Measurements from ENCODE around the gene BCL2A1. TPM values are rescaled to one million over a fixed set of nuclear protein-coding genes. Genes with fewer than 3 reads are reported as not detected.
"Not testable (repeated sequence)": the region's sequence is repeated elsewhere in the genome, so short reads cannot be mapped to it uniquely, and the experiment has no call there.

BCL2A1 gene
- total RNA-seq, 1 donor from 2014 or later, result not detected

GRCh38 chr15:79965846-79966630, 5.0 kb downstream of the BCL2A1 start:
- no peak for TF ChIP-seq CTCF (IDR thresholded peaks at IDR 0.05; ENCODE audit: partially characterized antibody, unreplicated experiment)
- Mint-ChIP-seq H3K27me3 (ENCODE audit: unreplicated experiment) (no peaks in the 10 kb centered on the region), H3K27ac (ENCODE audit: unreplicated experiment) (no peak overlapping the region), H3K4me1 (ENCODE audit: low read depth, unreplicated experiment) (peaks cover 2% of the 10 kb centered on the region), H3K4me3 (ENCODE audit: unreplicated experiment) (no peak overlapping the region), H3K36me3 (ENCODE audit: unreplicated experiment) (no peaks in the 10 kb centered on the region), H3K9me3 (ENCODE audit: unreplicated experiment) (no peaks in the 10 kb centered on the region)
- no peak for DNase-seq

- Mint-ChIP-seq H3K27me3 (ENCODE audit: unreplicated experiment) (no peaks in the 10 kb centered on the region), H3K9me3 (ENCODE audit: unreplicated experiment) (no peaks in the 10 kb centered on the region), H3K27ac (ENCODE audit: unreplicated experiment) (no peak overlapping the region), H3K4me3 (ENCODE audit: unreplicated experiment) (no peak overlapping the region), H3K36me3 (ENCODE audit: unreplicated experiment) (no peaks in the 10 kb centered on the region), H3K4me1 (ENCODE audit: low read depth, unreplicated experiment) (peaks cover 2% of the 10 kb centered on the region)
- no peak for DNase-seq
- no peak for TF ChIP-seq CTCF (IDR thresholded peaks at IDR 0.05; ENCODE audit: partially characterized antibody, unreplicated experiment)
These were observed 6.7 kb downstream of the BCL2A1 start for GRCh38 chr15:79964232-79964805.

- not testable (repeated sequence) for H3K4me1 Mint-ChIP-seq (ENCODE audit: low read depth, unreplicated experiment); H3K9me3 Mint-ChIP-seq (ENCODE audit: unreplicated experiment); H3K27me3 Mint-ChIP-seq (ENCODE audit: unreplicated experiment); DNase-seq; H3K27ac Mint-ChIP-seq (ENCODE audit: unreplicated experiment); H3K4me3 Mint-ChIP-seq (ENCODE audit: unreplicated experiment); H3K36me3 Mint-ChIP-seq (ENCODE audit: unreplicated experiment)
These were observed 8.1 kb downstream of the BCL2A1 start for GRCh38 chr15:79962921-79963320.

GRCh38 chr15:79962178-79962577, 8.8 kb downstream of the BCL2A1 start:
- Mint-ChIP-seq H3K27me3 (ENCODE audit: unreplicated experiment) (no peaks in the 10 kb centered on the region), H3K27ac (ENCODE audit: unreplicated experiment) (no peak overlapping the region), H3K36me3 (ENCODE audit: unreplicated experiment) (no peaks in the 10 kb centered on the region), H3K4me3 (ENCODE audit: unreplicated experiment) (no peak overlapping the region), H3K9me3 (ENCODE audit: unreplicated experiment) (no peaks in the 10 kb centered on the region), H3K4me1 (ENCODE audit: low read depth, unreplicated experiment) (peaks cover 2% of the 10 kb centered on the region)
- DNase-seq, result no peak
- no peak for TF ChIP-seq CTCF (IDR thresholded peaks at IDR 0.05; ENCODE audit: partially characterized antibody, unreplicated experiment)

DNA sequence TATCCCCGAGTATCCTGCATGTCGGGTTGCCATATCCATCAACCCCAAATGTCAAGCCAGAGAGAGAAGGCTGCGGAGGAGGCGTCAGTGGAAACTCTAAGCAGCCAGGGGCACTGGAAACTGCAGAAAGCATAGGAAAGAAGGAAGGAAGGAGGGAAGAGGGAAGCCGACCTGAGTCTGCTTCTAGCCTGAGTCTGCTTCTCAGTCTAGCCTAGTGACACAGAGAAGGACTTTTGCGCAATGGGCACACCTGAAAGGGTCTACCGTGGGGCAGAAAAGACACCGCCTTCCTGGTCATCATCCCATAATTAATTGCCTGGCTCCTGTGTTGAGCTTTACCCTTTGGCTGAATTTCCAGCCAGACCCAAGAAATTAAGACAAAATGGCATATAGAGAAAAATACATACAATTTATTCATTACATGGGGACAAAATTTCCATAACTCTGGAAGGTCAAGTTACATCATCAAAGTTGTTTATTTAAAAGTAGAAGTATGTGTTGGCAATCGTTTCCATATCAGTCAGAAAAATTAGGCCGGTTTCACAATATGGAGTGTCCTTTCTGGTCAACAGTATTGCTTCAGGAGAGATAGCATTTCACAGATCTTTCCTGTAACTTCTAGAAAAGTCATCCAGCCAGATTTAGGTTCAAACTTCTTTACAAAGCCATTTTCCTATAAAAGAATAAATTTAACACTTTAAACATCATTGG, 10.3 kb downstream of the BCL2A1 start:
- DNase-seq, result no peak
- no peak for TF ChIP-seq CTCF (IDR thresholded peaks at IDR 0.05; ENCODE audit: partially characterized antibody, unreplicated experiment)
- Mint-ChIP-seq H3K4me1 (ENCODE audit: low read depth, unreplicated experiment) (peaks cover 3% of the 10 kb centered on the region), H3K36me3 (ENCODE audit: unreplicated experiment) (no peaks in the 10 kb centered on the region), H3K9me3 (ENCODE audit: unreplicated experiment) (no peaks in the 10 kb centered on the region), H3K4me3 (ENCODE audit: unreplicated experiment) (no peak overlapping the region), H3K27me3 (ENCODE audit: unreplicated experiment) (no peaks in the 10 kb centered on the region), H3K27ac (ENCODE audit: unreplicated experiment) (no peak overlapping the region)
